Hepatocyte (in vitro differentiated cells): ENCODE results near the gene DLG2. TPM values are rescaled to one million over a fixed set of nuclear protein-coding genes. Genes with fewer than 3 reads are reported as not detected.

ENCODE experiments used
- DNase-seq: peaks from one replicate; pipeline ENCODE4 v3.0.0-alpha.2; 2016; ENCODE audit warnings: low spot score
- H2AFZ ChIP-seq: fragments of 200-600 bp; sonication (generic); 2 replicates; pipeline ENCODE4 v1.6.0; 2016; ENCODE audit warnings: antibody characterized with exemption, mild to moderate bottlenecking
- H3K27ac ChIP-seq: fragments of 200-600 bp; sonication (generic); 2 replicates; pipeline ENCODE4 v1.5.1; 2016; ENCODE audit warnings: mild to moderate bottlenecking
- H3K27me3 ChIP-seq: fragments of 200-600 bp; sonication (generic); 2 replicates; pipeline ENCODE4 v1.6.1; 2016
- H3K36me3 ChIP-seq: fragments of 200-600 bp; sonication (generic); replicated peaks from 2 replicates; pipeline ENCODE4 v1.5.1; 2016; ENCODE audit warnings: low read depth; ENCODE audit not compliant: insufficient read depth
- H3K4me1 ChIP-seq: fragments of 200-600 bp; sonication (generic); 2 replicates; pipeline ENCODE4 v1.5.1; 2016; ENCODE audit warnings: mild to moderate bottlenecking, moderate library complexity; ENCODE audit not compliant: insufficient read depth
- H3K4me2 ChIP-seq: fragments of 200-600 bp; sonication (generic); 2 replicates; pipeline ENCODE4 v1.6.0; 2016
- H3K4me3 ChIP-seq: fragments of 200-600 bp; sonication (generic); 2 replicates; pipeline ENCODE4 v1.5.1; 2016; ENCODE audit warnings: mild to moderate bottlenecking
- H3K79me2 ChIP-seq: fragments of 200-600 bp; sonication (generic); 2 replicates; pipeline ENCODE4 v1.6.0; 2017; ENCODE audit warnings: mild to moderate bottlenecking
- H3K9me2 ChIP-seq: fragments of 200-600 bp; sonication (generic); replicated peaks from 2 replicates; pipeline ENCODE4 v1.6.0; 2017; ENCODE audit warnings: mild to moderate bottlenecking; ENCODE audit not compliant: insufficient read depth
- H3K9me3 ChIP-seq: fragments of 200-600 bp; sonication (generic); 2 replicates; pipeline ENCODE4 v1.5.1; 2016; ENCODE audit warnings: low read depth, mild to moderate bottlenecking
- H4K20me1 ChIP-seq: fragments of 200-600 bp; sonication (generic); 2 replicates; pipeline ENCODE4 v1.6.0; 2016; ENCODE audit warnings: mild to moderate bottlenecking; ENCODE audit not compliant: insufficient read depth, poor library complexity, severe bottlenecking
- EZH2 ChIP-seq: fragments of 200-600 bp; sonication (generic); IDR thresholded peaks from 2 replicates; pipeline ENCODE4 v1.6.1; 2016; ENCODE audit warnings: antibody characterized with exemption, mild to moderate bottlenecking, borderline replicate concordance
- EZH2phosphoT487 ChIP-seq: fragments of 200-600 bp; sonication (generic); IDR thresholded peaks from one replicate; pipeline ENCODE4 v1.6.1; 2018; ENCODE audit warnings: antibody characterized with exemption, mild to moderate bottlenecking, low read depth, moderate library complexity; ENCODE audit not compliant: unreplicated experiment, severe bottlenecking
- WGBS: methylation state at CpG from one replicate; pipeline ENCODE4 v1.1.6; 2016; ENCODE audit warnings: low lambda C conversion rate; ENCODE audit errors: missing lambda C conversion rate; 5-methylcytosine and 5-hydroxymethylcytosine counted together
- polyA plus RNA-seq: library from polyadenylated mRNA; unstranded; fragments of >200 nt; fragmentation: Nextera tagmentation; extraction: Ambion mirVana; gene quantifications from 2 replicates; pipeline ENCODE4 v1.2.1, GENCODE V29; 2016
- total RNA-seq: library from RNA; depleted of rRNA; stranded (reverse); fragments of >200 nt; gene quantifications from 2 replicates; pipeline ENCODE4 v1.2.3, GENCODE V29; 2014
- TF ChIP-seq, protein P1 (sequence below): fragments of 200-600 bp; sonication (generic); IDR thresholded peaks from 2 replicates; pipeline ENCODE4 v1.5.1; 2016; ENCODE audit warnings: antibody characterized with exemption, mild to moderate bottlenecking; ENCODE audit not compliant: poor library complexity

The DLG2 gene
- total and polyA plus RNA-seq, 2 experiments from 2014 or later, result 2.6 to 6.8 TPM

DNA sequence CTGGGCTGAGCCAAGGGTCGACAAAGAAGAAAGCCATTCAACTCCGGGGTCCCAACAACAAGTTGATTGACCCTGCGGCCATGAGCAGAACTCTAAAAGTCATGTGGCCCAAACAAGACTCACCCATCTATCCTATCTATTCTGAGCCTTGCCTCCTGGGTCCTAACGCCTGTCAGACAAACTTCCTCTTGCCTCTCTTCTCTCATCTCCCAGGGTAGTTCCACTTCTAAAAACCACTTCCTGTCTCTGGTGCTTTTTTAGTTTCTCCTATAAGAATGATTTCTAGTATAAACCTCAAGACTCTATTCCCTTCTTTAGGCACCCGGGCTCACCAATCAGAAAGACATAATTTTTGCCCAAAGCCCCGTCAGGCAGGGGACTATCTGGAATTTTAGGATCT, 530.2 kb downstream of the DLG2 start:
- Histone ChIP-seq H3K27me3 (no peaks in the 10 kb centered on the region), H2AFZ (no peak overlapping the region), H3K9me2 (no peaks in the 10 kb centered on the region), H3K79me2 (no peaks in the 10 kb centered on the region), H3K4me3 (no peak overlapping the region), H3K27ac (no peak overlapping the region), H3K4me2 (no peak overlapping the region), H4K20me1 (no peaks in the 10 kb centered on the region), H3K4me1 (no peaks in the 10 kb centered on the region), H3K36me3 (no peaks in the 10 kb centered on the region), H3K9me3 (no peaks in the 10 kb centered on the region)
- TF ChIP-seq EZH2phosphoT487 (no peak), EZH2 (no peak)
- TF ChIP-seq, protein P1, sequence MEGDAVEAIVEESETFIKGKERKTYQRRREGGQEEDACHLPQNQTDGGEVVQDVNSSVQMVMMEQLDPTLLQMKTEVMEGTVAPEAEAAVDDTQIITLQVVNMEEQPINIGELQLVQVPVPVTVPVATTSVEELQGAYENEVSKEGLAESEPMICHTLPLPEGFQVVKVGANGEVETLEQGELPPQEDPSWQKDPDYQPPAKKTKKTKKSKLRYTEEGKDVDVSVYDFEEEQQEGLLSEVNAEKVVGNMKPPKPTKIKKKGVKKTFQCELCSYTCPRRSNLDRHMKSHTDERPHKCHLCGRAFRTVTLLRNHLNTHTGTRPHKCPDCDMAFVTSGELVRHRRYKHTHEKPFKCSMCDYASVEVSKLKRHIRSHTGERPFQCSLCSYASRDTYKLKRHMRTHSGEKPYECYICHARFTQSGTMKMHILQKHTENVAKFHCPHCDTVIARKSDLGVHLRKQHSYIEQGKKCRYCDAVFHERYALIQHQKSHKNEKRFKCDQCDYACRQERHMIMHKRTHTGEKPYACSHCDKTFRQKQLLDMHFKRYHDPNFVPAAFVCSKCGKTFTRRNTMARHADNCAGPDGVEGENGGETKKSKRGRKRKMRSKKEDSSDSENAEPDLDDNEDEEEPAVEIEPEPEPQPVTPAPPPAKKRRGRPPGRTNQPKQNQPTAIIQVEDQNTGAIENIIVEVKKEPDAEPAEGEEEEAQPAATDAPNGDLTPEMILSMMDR, result no peak
- DNase-seq, result no peak
- WGBS, result 98% methylated on average over 6 of the region's 6 CpGs

DNA sequence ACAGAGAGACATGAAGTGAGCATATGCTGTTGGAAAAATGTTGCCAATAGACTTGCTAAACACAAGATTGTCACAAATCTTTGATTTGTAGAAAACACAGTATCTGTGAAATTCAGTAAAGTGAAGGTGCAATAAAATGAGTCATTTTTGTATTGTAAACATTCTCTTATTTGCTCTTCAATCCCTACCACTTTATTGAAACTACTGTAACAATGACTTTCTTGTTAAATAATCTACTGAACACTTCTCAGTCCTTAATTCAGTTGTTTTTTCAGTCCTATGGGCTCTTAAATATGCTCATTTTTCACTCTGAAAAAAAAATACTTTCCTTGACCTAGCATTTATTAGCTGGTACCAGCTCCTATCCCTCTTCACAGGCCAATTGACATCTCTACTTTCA, 531.9 kb downstream of the DLG2 start:
- Histone ChIP-seq H3K4me1 (no peaks in the 10 kb centered on the region), H3K36me3 (no peaks in the 10 kb centered on the region), H3K27ac (no peak overlapping the region), H3K4me3 (no peak overlapping the region), H3K9me2 (no peaks in the 10 kb centered on the region), H4K20me1 (no peaks in the 10 kb centered on the region), H2AFZ (no peak overlapping the region), H3K79me2 (no peaks in the 10 kb centered on the region), H3K27me3 (no peaks in the 10 kb centered on the region), H3K4me2 (no peak overlapping the region), H3K9me3 (no peaks in the 10 kb centered on the region)
- no peak for DNase-seq
- no peak for TF ChIP-seq EZH2
- no peak for TF ChIP-seq EZH2phosphoT487
- TF ChIP-seq, protein P1, result no peak

DNA sequence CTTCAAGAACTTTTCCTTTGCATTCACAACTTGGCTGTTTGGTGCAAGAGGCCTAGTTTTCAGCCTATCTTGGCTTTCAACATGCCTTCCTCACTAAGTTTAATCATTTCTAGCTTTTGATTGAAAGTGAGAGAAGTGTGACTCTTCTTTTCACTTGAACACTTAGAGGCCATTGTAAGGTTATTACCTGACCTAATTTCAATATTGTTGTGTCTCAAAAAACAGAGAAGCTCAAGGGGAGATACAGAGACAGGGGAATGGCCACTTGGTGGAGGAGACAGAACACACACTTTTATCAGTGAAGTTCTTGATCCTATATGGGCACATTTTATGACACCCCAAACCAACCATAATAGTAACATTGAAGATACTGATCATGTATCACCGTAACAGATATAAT, 532.3 kb downstream of the DLG2 start:
- no peak for TF ChIP-seq EZH2
- TF ChIP-seq, protein P1, result no peak
- TF ChIP-seq EZH2phosphoT487, result no peak
- Histone ChIP-seq H4K20me1 (no peaks in the 10 kb centered on the region), H3K9me3 (no peaks in the 10 kb centered on the region), H3K36me3 (no peaks in the 10 kb centered on the region), H3K27ac (no peak overlapping the region), H2AFZ (no peak overlapping the region), H3K79me2 (no peaks in the 10 kb centered on the region), H3K4me2 (no peak overlapping the region), H3K4me3 (no peak overlapping the region), H3K27me3 (no peaks in the 10 kb centered on the region), H3K4me1 (no peaks in the 10 kb centered on the region), H3K9me2 (no peaks in the 10 kb centered on the region)
- 86% methylated on average over 1 of the region's 1 CpG for WGBS
- DNase-seq, result no peak

DNA sequence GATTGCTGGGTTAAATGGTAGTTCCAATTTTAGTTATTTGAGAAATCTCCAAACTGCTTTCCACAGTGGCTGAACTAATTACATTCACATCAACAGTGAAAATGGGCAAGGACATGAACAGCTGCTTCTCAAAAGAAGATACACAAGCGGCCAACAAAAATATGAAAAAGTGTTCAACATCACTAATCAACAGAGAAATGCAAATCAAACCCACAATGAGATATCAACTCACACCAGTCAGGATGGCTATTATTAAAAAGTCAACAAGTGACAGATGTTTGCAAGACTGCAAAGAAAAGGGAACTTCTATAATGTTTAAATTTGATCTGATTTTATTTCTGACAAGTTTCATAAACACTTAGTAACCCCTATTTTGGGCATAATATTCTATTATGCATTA, 537.5 kb downstream of the DLG2 start:
- Histone ChIP-seq H3K4me3 (no peak overlapping the region), H3K4me2 (no peak overlapping the region), H3K79me2 (no peaks in the 10 kb centered on the region), H3K36me3 (no peaks in the 10 kb centered on the region), H3K4me1 (no peaks in the 10 kb centered on the region), H3K9me3 (no peaks in the 10 kb centered on the region), H3K9me2 (no peaks in the 10 kb centered on the region), H4K20me1 (no peaks in the 10 kb centered on the region), H3K27me3 (no peaks in the 10 kb centered on the region), H2AFZ (no peak overlapping the region), H3K27ac (no peak overlapping the region)
- no peak for DNase-seq
- TF ChIP-seq EZH2 (no peak), EZH2phosphoT487 (no peak)
- TF ChIP-seq, protein P1, result no peak
- 96% methylated on average over 1 of the region's 1 CpG for WGBS
